MM.1S (cell line): ENCODE measurements around the gene EPB41L3.

Experiments used
- DNase-seq: peaks from one replicate; pipeline ENCODE4 v3.0.0-alpha.2; 2015
- H2AFZ ChIP-seq: fragments of 300-600 bp; sonication (generic); 2 replicates; pipeline ENCODE4 v1.6.0; 2016; ENCODE audit warnings: antibody characterized with exemption, low read length
- H3F3A ChIP-seq: fragments of 300-600 bp; sonication (generic); 2 replicates; pipeline ENCODE4 v1.6.1; 2016; ENCODE audit warnings: mild to moderate bottlenecking, antibody characterized with exemption, low read length, moderate library complexity, mixed read lengths; ENCODE audit not compliant: insufficient read depth
- H3K27ac ChIP-seq: fragments of 300-600 bp; sonication (generic); 2 replicates; pipeline ENCODE4 v1.5.1; 2016; ENCODE audit warnings: mild to moderate bottlenecking, low read length
- H3K27me3 ChIP-seq: fragments of 300-600 bp; sonication (generic); replicated peaks from 2 replicates; pipeline ENCODE4 v1.6.0; 2016; ENCODE audit warnings: low read length; ENCODE audit not compliant: insufficient read depth
- H3K36me3 ChIP-seq: fragments of 300-600 bp; sonication (generic); replicated peaks from 2 replicates; pipeline ENCODE4 v1.6.1; 2016; ENCODE audit warnings: mild to moderate bottlenecking, low read length, mixed read lengths; ENCODE audit not compliant: insufficient read depth
- H3K4me1 ChIP-seq: fragments of 300-600 bp; sonication (generic); 2 replicates; pipeline ENCODE4 v1.6.1; 2016; ENCODE audit warnings: low read length, mixed read lengths
- H3K4me2 ChIP-seq: fragments of 300-600 bp; sonication (generic); 2 replicates; pipeline ENCODE4 v1.6.0; 2016; ENCODE audit warnings: low read depth, low read length
- H3K4me3 ChIP-seq: fragments of 300-600 bp; sonication (generic); 2 replicates; pipeline ENCODE4 v1.5.1; 2016; ENCODE audit warnings: low read length, mixed read lengths
- H3K79me2 ChIP-seq: fragments of 300-600 bp; sonication (generic); 2 replicates; pipeline ENCODE4 v1.6.1; 2016; ENCODE audit warnings: mixed run types, low read length, mixed read lengths
- H3K9ac ChIP-seq: fragments of 300-600 bp; sonication (generic); 2 replicates; pipeline ENCODE4 v1.6.1; 2016; ENCODE audit warnings: low read length, mixed read lengths
- H3K9me2 ChIP-seq: fragments of 300-600 bp; sonication (generic); replicated peaks from 2 replicates; pipeline ENCODE4 v1.6.1; 2016; ENCODE audit warnings: mild to moderate bottlenecking, low read length, mixed read lengths; ENCODE audit not compliant: insufficient read depth
- H3K9me3 ChIP-seq: fragments of 300-600 bp; sonication (generic); replicated peaks from 2 replicates; pipeline ENCODE4 v1.6.1; 2016; ENCODE audit warnings: mild to moderate bottlenecking, low read length, mixed read lengths; ENCODE audit not compliant: insufficient read depth
- H4K20me1 ChIP-seq: fragments of 300-600 bp; sonication (generic); 2 replicates; pipeline ENCODE4 v1.6.1; 2016; ENCODE audit warnings: mild to moderate bottlenecking, low read length, moderate library complexity, mixed read lengths; ENCODE audit not compliant: insufficient read depth
- EZH2 ChIP-seq: fragments of 300-600 bp; sonication (generic); optimal IDR thresholded peaks from 2 replicates; pipeline ENCODE3; 2017; ENCODE audit warnings: low read depth, mild to moderate bottlenecking, antibody characterized with exemption, low read length, mixed read lengths
- EZH2phosphoT487 ChIP-seq: fragments of 300-600 bp; sonication (generic); IDR thresholded peaks from 2 replicates; pipeline ENCODE4 v1.6.1; 2018; ENCODE audit warnings: antibody characterized with exemption, low read length
- TF ChIP-seq, protein P1 (sequence below): fragments of 300-600 bp; sonication (generic); IDR thresholded peaks from 2 replicates; pipeline ENCODE4 v1.5.1; 2016; ENCODE audit warnings: antibody characterized with exemption, low read length, mixed read lengths

Gene EPB41L3

DNA sequence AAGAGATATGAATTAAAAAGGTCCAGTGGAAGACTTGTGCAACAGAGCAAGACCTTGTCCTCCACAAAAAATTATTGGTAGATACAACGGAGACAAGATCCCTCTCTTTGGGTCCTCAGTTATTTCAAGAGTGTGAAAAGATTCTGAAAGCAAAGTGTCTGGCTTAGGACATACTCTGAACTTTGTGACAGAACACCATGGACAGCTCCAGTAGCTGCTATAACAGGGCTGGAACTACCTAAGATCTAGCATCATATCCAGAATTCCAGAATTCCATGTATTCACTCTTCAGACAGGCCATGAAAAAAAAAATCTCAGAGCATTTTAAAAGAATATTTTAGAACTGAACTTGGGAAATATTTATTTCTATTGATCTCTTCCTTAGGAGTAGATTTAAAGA, 173.5 kb downstream of the EPB41L3 start:
- H3K79me2 ChIP-seq, result no peaks in the 10 kb centered on the region
- TF ChIP-seq EZH2phosphoT487, result no peak
- TF ChIP-seq EZH2, result no peak
- TF ChIP-seq, protein P1, sequence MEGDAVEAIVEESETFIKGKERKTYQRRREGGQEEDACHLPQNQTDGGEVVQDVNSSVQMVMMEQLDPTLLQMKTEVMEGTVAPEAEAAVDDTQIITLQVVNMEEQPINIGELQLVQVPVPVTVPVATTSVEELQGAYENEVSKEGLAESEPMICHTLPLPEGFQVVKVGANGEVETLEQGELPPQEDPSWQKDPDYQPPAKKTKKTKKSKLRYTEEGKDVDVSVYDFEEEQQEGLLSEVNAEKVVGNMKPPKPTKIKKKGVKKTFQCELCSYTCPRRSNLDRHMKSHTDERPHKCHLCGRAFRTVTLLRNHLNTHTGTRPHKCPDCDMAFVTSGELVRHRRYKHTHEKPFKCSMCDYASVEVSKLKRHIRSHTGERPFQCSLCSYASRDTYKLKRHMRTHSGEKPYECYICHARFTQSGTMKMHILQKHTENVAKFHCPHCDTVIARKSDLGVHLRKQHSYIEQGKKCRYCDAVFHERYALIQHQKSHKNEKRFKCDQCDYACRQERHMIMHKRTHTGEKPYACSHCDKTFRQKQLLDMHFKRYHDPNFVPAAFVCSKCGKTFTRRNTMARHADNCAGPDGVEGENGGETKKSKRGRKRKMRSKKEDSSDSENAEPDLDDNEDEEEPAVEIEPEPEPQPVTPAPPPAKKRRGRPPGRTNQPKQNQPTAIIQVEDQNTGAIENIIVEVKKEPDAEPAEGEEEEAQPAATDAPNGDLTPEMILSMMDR, result no peak
- H2AFZ ChIP-seq, result no peak overlapping the region
- no peak overlapping the region for H3K4me3 ChIP-seq
- no peak for DNase-seq
- no peak overlapping the region for H3K27ac ChIP-seq
- no peaks in the 10 kb centered on the region for H4K20me1 ChIP-seq
- H3K4me1 ChIP-seq, result no peaks in the 10 kb centered on the region
- no peaks in the 10 kb centered on the region for H3F3A ChIP-seq
- no peaks in the 10 kb centered on the region for H3K9me3 ChIP-seq
- H3K9me2 ChIP-seq, result no peaks in the 10 kb centered on the region
- H3K9ac ChIP-seq, result no peak overlapping the region
- no peak overlapping the region for H3K4me2 ChIP-seq
- H3K27me3 ChIP-seq, result no peaks in the 10 kb centered on the region
- no peaks in the 10 kb centered on the region for H3K36me3 ChIP-seq

DNA sequence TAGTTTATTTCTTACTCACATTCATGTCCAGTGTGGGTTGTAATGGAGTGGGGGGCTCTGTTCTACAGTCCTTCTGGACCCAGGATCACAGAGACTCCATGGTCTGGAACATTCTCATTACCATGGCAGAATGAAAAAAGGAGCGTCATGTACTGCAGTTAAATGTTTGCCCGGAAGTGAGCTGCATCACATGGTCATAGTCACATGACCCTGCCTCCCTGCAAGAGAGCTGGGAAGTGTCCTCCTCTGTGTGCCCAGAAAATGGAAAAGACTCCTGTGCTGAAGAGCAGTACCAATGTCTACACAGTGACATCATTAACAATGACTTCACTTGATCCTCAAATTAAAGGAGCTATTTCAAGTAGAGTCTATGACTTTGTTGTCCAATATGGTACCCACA, 174.3 kb downstream of the EPB41L3 start:
- H3F3A ChIP-seq, result no peaks in the 10 kb centered on the region
- no peaks in the 10 kb centered on the region for H4K20me1 ChIP-seq
- no peaks in the 10 kb centered on the region for H3K36me3 ChIP-seq
- H3K79me2 ChIP-seq, result no peaks in the 10 kb centered on the region
- no peak for TF ChIP-seq EZH2phosphoT487
- TF ChIP-seq EZH2, result no peak
- TF ChIP-seq, protein P1, result no peak
- H3K9me3 ChIP-seq, result no peaks in the 10 kb centered on the region
- H3K27me3 ChIP-seq, result no peaks in the 10 kb centered on the region
- H3K4me1 ChIP-seq, result no peaks in the 10 kb centered on the region
- no peak overlapping the region for H3K4me3 ChIP-seq
- no peak for DNase-seq
- no peak overlapping the region for H3K9ac ChIP-seq
- H2AFZ ChIP-seq, result no peak overlapping the region
- H3K4me2 ChIP-seq, result no peak overlapping the region
- H3K9me2 ChIP-seq, result no peaks in the 10 kb centered on the region
- no peak overlapping the region for H3K27ac ChIP-seq

DNA sequence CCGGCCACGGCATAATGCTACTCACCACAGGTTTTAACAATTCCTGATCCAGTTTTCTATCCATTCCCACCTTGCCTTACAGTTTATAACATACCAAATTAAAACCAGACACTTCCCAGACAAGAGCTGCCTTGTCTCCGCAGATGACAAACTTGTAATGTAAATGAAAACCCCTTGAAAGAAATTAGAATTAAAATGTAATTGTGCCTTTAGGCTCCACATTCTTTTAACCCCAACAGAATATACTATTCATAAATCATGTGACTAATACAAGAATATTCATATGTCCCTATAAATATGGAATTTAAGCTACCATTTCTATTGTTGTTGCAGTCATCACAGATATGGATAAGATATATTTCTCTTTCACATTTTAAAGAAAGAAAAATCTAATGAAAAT, 178.4 kb downstream of the EPB41L3 start:
- H3K9me3 ChIP-seq, result no peaks in the 10 kb centered on the region
- no peaks in the 10 kb centered on the region for H3K79me2 ChIP-seq
- H2AFZ ChIP-seq, result no peak overlapping the region
- no peaks in the 10 kb centered on the region for H3K4me1 ChIP-seq
- no peaks in the 10 kb centered on the region for H4K20me1 ChIP-seq
- no peaks in the 10 kb centered on the region for H3K9me2 ChIP-seq
- no peak overlapping the region for H3K4me2 ChIP-seq
- H3K9ac ChIP-seq, result no peak overlapping the region
- no peak for DNase-seq
- no peaks in the 10 kb centered on the region for H3K36me3 ChIP-seq
- H3K27me3 ChIP-seq, result no peaks in the 10 kb centered on the region
- TF ChIP-seq EZH2 (no peak), EZH2phosphoT487 (no peak)
- TF ChIP-seq, protein P1, result no peak
- no peak overlapping the region for H3K27ac ChIP-seq
- H3K4me3 ChIP-seq, result no peak overlapping the region
- no peaks in the 10 kb centered on the region for H3F3A ChIP-seq
